Putamen (tissue), 1 donor: ENCODE data around the gene RUFY2.
"Not testable (repeated sequence)": the region's sequence is repeated elsewhere in the genome, so short reads cannot be mapped to it uniquely, and the experiment has no call there.

ENCODE experiments used
- DNase-seq: peaks from one replicate; pipeline ENCODE4 v3.0.0-alpha.2; 2016; ENCODE audit warnings: low spot score

The RUFY2 gene

DNA sequence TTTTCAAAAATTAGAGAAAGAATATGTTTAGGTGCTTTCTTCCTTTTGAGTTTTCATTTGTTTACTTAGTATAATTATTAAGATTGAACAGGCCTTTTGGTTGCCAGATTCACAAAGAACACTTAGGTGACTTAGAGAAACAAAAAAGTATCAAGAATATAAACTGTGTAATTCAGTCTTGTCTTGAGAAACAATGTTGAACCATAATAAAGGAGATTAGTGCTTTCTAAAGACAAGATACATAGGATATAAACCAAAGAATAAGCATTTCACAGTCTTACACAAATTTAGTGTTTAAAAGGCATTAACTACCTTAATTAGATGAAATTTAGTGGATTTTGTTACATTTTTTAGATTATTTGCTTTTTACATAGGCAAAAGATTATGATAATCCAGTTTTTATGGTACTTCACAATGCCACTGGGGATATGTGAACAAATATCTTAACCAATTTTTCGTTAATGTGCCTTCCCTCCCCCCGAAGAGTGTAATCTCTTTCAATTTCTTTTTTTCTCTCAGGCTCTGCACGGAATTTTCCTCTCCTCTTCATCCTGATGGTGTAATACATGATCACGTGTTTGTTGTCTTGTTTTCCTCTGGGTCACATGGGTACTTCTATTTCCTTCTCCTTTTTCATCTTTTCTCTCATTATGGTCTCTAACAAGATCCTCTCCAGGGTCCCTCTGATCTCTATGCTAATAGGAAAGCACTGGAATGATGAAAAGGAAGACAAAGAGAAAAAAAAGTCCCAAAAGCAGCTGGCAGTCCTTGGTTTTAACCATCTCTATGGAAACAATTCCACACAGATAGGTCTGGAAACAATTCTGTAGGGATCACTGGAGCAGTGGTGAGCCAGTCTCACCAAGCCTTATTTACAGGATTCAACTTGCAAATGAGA, 78.9 kb downstream of the RUFY2 start:
- peak; percentile 85 for DNase-seq

DNA sequence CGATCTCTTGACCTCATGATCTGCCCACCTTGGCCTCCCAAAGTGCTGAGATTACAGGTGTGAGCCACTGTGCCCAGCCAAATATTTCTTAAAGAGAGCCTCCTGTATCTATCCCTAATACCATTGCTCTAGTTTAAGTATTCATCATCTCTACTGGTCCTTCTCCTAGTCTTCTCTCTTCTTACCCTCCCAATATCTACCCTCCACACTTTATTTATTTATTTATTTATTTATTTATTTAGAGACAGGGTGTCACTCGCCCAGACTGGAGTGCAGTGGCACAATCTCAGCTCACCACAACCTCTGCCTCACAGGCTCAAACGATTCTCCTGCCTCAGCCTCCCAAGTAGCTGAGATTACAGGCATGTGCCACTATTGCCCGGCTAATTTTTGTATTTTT, 82.7 kb downstream of the RUFY2 start:
- not testable (repeated sequence) for DNase-seq

- DNase-seq = no peak
Measured at GRCh38 chr10:68318331-68319059, 88.6 kb downstream of the RUFY2 start.

DNA sequence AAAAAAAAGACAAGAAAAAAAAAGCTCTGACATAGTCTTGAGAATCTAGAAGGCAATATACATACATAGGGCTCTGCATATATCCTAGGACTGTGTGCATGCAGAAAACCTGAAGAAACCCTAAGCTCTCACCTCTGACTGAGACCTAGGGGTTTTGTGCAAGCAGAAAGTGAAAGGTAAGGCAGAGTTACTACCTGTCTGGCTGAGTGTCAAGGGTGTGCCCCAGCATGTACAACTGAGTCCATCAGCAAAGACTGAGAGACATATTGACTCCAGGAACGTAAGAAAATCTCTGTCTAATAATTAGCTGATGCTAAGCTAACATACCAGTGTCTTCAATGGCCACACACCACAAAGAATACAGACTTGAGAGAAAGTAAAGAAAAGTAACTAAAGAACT, 91.5 kb downstream of the RUFY2 start:
- no peak for DNase-seq

DNA sequence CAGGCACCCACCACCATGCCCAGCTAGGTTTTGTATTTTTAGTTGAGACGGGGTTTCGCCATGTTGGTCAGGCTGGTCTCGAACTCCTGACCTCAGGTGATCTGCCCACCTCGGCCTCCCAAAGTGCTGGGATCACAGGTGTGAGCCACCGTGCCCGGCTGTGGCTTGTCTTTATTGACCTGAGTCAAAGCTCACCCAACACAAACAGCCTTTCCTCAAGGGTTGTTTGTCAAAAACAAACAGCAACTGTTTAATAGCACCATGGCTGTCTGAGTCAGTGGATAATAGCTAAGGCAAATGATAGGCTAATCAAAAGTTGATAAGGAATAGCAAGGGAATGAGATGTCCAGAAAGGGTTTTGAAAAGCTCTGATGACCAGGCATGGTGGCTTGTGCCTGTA, 92.1 kb downstream of the RUFY2 start:
- not testable (repeated sequence) for DNase-seq

- DNase-seq = no peak
Measured at GRCh38 chr10:68310531-68310930, 96.5 kb downstream of the RUFY2 start.

GRCh38 chr10:68305854-68306253, 101.2 kb downstream of the RUFY2 start:
- no peak for DNase-seq

GRCh38 chr10:68303849-68304412, 103.1 kb downstream of the RUFY2 start:
- DNase-seq = no peak

DNA sequence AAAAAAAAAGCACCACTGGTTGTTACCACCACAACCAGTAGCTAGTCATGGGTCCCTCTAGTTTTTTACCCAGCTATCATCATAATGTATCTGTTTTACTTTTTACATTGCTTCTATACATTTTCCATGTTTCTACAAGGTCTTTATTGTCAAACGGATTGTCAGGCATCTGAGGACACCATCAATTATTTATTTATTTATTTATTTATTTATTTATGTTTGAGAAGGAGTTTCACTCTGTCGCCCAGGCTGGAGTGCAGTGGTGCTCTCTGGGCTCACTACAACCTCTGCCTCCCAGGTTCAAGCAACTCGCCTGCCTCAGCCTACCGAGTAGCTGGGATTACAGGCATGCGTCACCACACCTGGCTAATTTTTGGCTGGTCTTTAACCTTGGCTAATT, 104.2 kb downstream of the RUFY2 start:
- DNase-seq = no peak

- DNase-seq = no peak
Measured at GRCh38 chr10:68302503-68302823, 104.6 kb downstream of the RUFY2 start.

- peak; percentile 56 for DNase-seq
Measured at GRCh38 chr10:68301790-68302502, 105.1 kb downstream of the RUFY2 start.

DNA sequence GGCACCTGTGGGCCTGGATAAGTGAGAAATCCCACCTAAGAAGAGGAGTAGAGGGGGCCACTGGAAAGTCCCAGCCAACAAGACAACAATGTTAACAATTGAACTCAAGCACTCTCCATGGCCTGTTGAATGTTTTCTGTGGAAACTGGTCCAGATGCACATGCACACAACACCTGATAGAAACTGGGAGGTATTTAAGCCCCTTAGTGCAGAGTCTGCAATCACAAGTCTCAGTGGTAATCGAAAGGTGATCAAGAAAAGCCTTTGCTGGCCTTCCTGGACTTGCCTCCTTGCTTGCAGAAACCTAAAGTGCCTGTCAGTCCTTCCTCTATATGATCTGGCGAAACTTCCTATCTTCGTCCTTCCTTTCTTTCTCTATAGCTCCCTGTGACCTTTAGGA, 105.8 kb downstream of the RUFY2 start:
- DNase-seq = no peak

DNA sequence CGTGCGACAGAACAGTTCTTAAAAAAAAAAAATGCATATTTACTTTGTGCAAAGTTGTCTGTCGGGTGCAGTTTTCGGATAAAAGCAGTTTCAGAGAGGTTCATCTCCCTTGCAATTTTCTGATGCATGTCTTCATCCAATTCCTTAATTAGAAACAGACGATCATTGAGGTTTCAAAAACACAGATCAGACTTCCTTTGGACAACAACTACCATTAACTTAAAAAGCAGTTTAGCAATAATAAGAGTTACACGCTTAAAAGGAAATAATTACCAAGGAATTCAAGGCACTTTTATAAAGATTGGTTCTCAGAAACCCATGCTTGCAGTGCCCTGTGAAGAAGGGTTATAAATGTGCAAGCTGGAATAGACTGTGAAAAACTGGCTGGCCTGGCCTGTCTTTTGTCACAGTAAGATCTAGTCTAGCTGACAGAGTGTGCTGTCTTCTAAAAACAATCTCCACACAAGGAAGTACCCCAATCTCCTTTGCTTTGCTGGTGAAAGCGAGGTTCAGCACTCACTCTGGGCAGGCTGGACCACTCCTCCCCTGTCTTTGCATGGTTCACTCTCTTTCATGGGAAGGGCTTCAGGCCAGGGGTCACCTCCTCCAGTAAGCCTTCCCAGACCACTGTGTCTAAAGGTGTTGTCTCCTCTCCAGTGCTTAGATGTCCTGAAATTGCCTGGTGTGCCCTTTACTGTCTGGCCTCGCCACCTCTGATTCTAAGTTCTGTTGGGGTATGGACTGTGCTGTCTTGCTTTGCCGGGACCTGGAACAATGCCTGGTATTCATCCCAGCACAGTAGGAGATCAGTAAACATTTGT, 110.0 kb downstream of the RUFY2 start:
- no peak for DNase-seq
